B cell (primary cell): Measurements from ENCODE around the gene SARNP. TPM values are rescaled to one million over a fixed set of nuclear protein-coding genes. Genes with fewer than 3 reads are reported as not detected.

Experiments used
- ATAC-seq: fragments of 200-7000 bp; cut with Tn5 transposase; one replicate; pipeline ENCODE4 v1.10.0; 2021; ENCODE audit warnings: low read depth, mild to moderate bottlenecking, moderate number of reproducible peaks, moderate library complexity
- CTCF ChIA-PET: fragments of 350-600 bp; sonication (Branson Sonifier 250); formaldehyde crosslinking; loops from one replicate; lab custom pipeline; 2021; ENCODE audit warnings: antibody characterized with exemption, inconsistent platforms; lab: Charles Lee
- POLR2A ChIA-PET: fragments of 350-600 bp; sonication (Branson Sonifier 250); formaldehyde crosslinking; loops from one replicate; lab custom pipeline; 2021; ENCODE audit warnings: antibody characterized with exemption; lab: Charles Lee
- DNase-seq: peaks from one replicate; pipeline ENCODE4 v3.0.0; 2013
- H2AFZ ChIP-seq: 2 replicates; pipeline ENCODE4 v1.6.1; 2012; ENCODE audit warnings: mild to moderate bottlenecking, low read depth, low read length; ENCODE audit not compliant: insufficient read depth, poor library complexity, severe bottlenecking
- H3K27ac ChIP-seq, 2 donors: 1 replicate in 1 of 2; 2 replicates in 1 of 2; pipeline ENCODE4 v1.5.1; 2012 to 2013; ENCODE audit warnings: low read length in 2 of 2, mild to moderate bottlenecking in 2 of 2, moderate library complexity in 1 of 2
- H3K27me3 ChIP-seq, 4 experiments: fragments of 200-600 bp in 1 of 4; sonication (generic) in 1 of 4; replicated peaks in 1 of 4; 1 replicate in 2 of 4; 2 replicates in 2 of 4; pipeline versions ENCODE4 v1.6.1 to v1.7.0; 2013 to 2016; ENCODE audit warnings: low read length in 3 of 4, mild to moderate bottlenecking in 2 of 4, mixed read lengths in 1 of 4, moderate library complexity in 1 of 4; ENCODE audit not compliant: insufficient read depth in 4 of 4, control insufficient read depth in 3 of 4; ENCODE audit errors: control extremely low read depth in 1 of 4
- H3K36me3 ChIP-seq, 2 experiments: replicated peaks in 1 of 2; 1 replicate in 1 of 2; 2 replicates in 1 of 2; pipeline versions ENCODE4 v1.6.1 to v1.7.1; 2013; ENCODE audit warnings: low read length in 1 of 2; ENCODE audit not compliant: insufficient read depth in 2 of 2, control insufficient read depth in 1 of 2; ENCODE audit errors: control extremely low read depth in 1 of 2, extremely low read depth in 1 of 2
- H3K4me1 ChIP-seq, 2 donors: fragments of 200-600 bp in 1 of 2; sonication (generic) in 1 of 2; 1 replicate in 1 of 2; 2 replicates in 1 of 2; pipeline versions ENCODE4 v1.5.1 to v1.6.1; 2013 to 2017; ENCODE audit warnings: low read length in 2 of 2; ENCODE audit not compliant: control insufficient read depth in 2 of 2, insufficient read depth in 2 of 2
- H3K4me2 ChIP-seq: replicated peaks from 2 replicates; pipeline ENCODE3; 2012; ENCODE audit warnings: mild to moderate bottlenecking, low read depth, low read length; ENCODE audit not compliant: poor library complexity, severe bottlenecking
- H3K4me3 ChIP-seq, 5 experiments: fragments of 200-600 bp in 1 of 5; sonication (generic) in 1 of 5; 1 replicate in 3 of 5; 2 replicates in 2 of 5; pipeline versions ENCODE4 v1.5.1 to v1.7.0; 2011 to 2016; ENCODE audit warnings: low read length in 4 of 5, mild to moderate bottlenecking in 4 of 5, low read depth in 2 of 5, control low read depth in 1 of 5, moderate library complexity in 1 of 5; ENCODE audit not compliant: insufficient read depth in 1 of 5; ENCODE audit errors: control extremely low read depth in 1 of 5, extremely low read depth in 1 of 5
- H3K79me2 ChIP-seq: fragments of 200-600 bp; sonication (generic); one replicate; pipeline ENCODE4 v1.6.0; 2016; ENCODE audit warnings: low read length; ENCODE audit not compliant: control insufficient read depth, insufficient read depth
- H3K9ac ChIP-seq: fragments of 200-600 bp; sonication (generic); 2 replicates; pipeline ENCODE4 v1.6.1; 2017; ENCODE audit warnings: mild to moderate bottlenecking, low read length, moderate library complexity
- H3K9me3 ChIP-seq, 3 donors: one replicate each; pipeline versions ENCODE4 v1.6.1 to v1.7.1; 2013; ENCODE audit warnings: low read length in 2 of 3; ENCODE audit not compliant: control insufficient read depth in 2 of 3, insufficient read depth in 1 of 3; ENCODE audit errors: control extremely low read depth in 1 of 3
- H4K20me1 ChIP-seq: 2 replicates; pipeline ENCODE4 v1.6.0; 2012; ENCODE audit warnings: mild to moderate bottlenecking, low read length; ENCODE audit not compliant: insufficient read depth, control insufficient read depth, poor library complexity, severe bottlenecking
- H3K27ac Mint-ChIP-seq: one replicate; pipeline ENCODE4 v1.8.0; 2021; ENCODE audit warnings: mixed read lengths
- H3K27me3 Mint-ChIP-seq: one replicate; pipeline ENCODE4 v1.8.0; 2021; ENCODE audit warnings: mixed read lengths
- H3K4me1 Mint-ChIP-seq: one replicate; pipeline ENCODE4 v1.8.0; 2021; ENCODE audit warnings: mixed read lengths
- H3K4me3 Mint-ChIP-seq: one replicate; pipeline ENCODE4 v1.8.0; 2021; ENCODE audit warnings: mixed read lengths
- H3K9me3 Mint-ChIP-seq: one replicate; pipeline ENCODE4 v1.8.0; 2022; ENCODE audit warnings: mixed read lengths; ENCODE audit not compliant: insufficient read depth
- EZH2 ChIP-seq: IDR thresholded peaks from 2 replicates; pipeline ENCODE4 v1.6.1; 2012; ENCODE audit warnings: borderline replicate concordance, low read depth, mild to moderate bottlenecking, moderate library complexity, low read length; ENCODE audit not compliant: insufficient read depth, poor library complexity, severe bottlenecking
- whole genome bisulfite sequencing: methylation state at CpG from one replicate; pipeline ENCODE4 v1.1.5; 2013; ENCODE audit warnings: missing lambda C conversion rate; ENCODE audit not compliant: insufficient coverage; 5-methylcytosine and 5-hydroxymethylcytosine counted together
- intact Hi-C: fragments of 100-400 bp; cut with micrococcal nuclease; formaldehyde crosslinking; loops from one replicate; pipeline ENCODE4 v1.10.0; 2022
- polyA plus RNA-seq: library from polyadenylated mRNA; depleted of rRNA; stranded (reverse); fragments of >200 nt; gene quantifications from 2 replicates; pipeline ENCODE4 v1.2.3, GENCODE V29; 2012
- total RNA-seq, 2 donors: library from RNA; stranded (reverse); fragments of 120-200 nt in 1 of 2; gene quantifications; 1 replicate in 1 of 2; 2 replicates in 1 of 2; pipeline versions ENCODE4 v1.2.3 to v1.2.4, GENCODE V29; 2013 to 2022
- TF ChIP-seq, protein P1 (sequence below): fragments of 200-600 bp; IDR thresholded peaks from one replicate; pipeline ENCODE4 v1.8.0; 2022; ENCODE audit warnings: antibody characterized with exemption, mild to moderate bottlenecking

Gene SARNP
- total and polyA plus RNA-seq, 2 donors (not counting 1 experiment from before 2014, with no cell fraction given): 22.6 to 46.4 TPM

DNA sequence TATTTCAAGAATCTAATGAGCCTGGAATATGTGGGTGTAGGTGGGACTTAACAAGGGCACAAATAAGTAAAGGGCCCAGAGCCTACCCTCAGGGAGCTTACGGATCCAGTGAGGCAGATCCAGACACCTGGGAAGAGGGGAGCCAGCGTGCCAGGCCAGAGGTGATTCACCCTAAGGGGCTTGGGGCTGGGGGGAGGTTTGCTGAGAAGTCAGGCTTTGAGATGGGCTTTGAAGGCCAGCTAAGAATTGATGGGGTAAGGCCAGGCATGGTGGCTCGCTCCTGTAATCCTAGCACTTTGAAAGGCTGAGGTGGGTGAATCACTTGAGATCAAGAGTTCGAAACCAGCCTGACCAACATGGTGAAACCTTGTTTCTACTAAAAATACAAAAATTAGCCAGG, 25.9 kb upstream of the SARNP start:
- H3K27ac ChIP-seq: no peak overlapping the region
- H3K4me2 ChIP-seq: no peak overlapping the region
- TF ChIP-seq EZH2: no peak
- TF ChIP-seq, protein P1, sequence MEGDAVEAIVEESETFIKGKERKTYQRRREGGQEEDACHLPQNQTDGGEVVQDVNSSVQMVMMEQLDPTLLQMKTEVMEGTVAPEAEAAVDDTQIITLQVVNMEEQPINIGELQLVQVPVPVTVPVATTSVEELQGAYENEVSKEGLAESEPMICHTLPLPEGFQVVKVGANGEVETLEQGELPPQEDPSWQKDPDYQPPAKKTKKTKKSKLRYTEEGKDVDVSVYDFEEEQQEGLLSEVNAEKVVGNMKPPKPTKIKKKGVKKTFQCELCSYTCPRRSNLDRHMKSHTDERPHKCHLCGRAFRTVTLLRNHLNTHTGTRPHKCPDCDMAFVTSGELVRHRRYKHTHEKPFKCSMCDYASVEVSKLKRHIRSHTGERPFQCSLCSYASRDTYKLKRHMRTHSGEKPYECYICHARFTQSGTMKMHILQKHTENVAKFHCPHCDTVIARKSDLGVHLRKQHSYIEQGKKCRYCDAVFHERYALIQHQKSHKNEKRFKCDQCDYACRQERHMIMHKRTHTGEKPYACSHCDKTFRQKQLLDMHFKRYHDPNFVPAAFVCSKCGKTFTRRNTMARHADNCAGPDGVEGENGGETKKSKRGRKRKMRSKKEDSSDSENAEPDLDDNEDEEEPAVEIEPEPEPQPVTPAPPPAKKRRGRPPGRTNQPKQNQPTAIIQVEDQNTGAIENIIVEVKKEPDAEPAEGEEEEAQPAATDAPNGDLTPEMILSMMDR: no peak
- intact Hi-C loops: no loop called here
- no peaks in the 10 kb centered on the region for H3K4me1 Mint-ChIP-seq
- POLR2A ChIA-PET: no interaction called here
- no peaks in the 10 kb centered on the region for H3K79me2 ChIP-seq
- no peaks in the 10 kb centered on the region for H4K20me1 ChIP-seq
- no peaks in the 10 kb centered on the region for H3K9me3 ChIP-seq
- H2AFZ ChIP-seq: no peak overlapping the region
- H3K9ac ChIP-seq: no peak overlapping the region
- DNase-seq (no peak), ATAC-seq (no peak)
- no peaks in the 10 kb centered on the region for H3K9me3 Mint-ChIP-seq
- no peaks in the 10 kb centered on the region for H3K27me3 ChIP-seq
- H3K36me3 ChIP-seq: no peaks in the 10 kb centered on the region
- peaks cover 11% of the 10 kb centered on the region for H3K27me3 Mint-ChIP-seq
- 93% methylated on average over 3 of the region's 4 CpGs for WGBS
- no peaks in the 10 kb centered on the region for H3K4me1 ChIP-seq
- CTCF ChIA-PET: no interaction called here
- H3K27ac Mint-ChIP-seq: no peak overlapping the region
- no peak overlapping the region for H3K4me3 Mint-ChIP-seq
- no peak overlapping the region for H3K4me3 ChIP-seq

DNA sequence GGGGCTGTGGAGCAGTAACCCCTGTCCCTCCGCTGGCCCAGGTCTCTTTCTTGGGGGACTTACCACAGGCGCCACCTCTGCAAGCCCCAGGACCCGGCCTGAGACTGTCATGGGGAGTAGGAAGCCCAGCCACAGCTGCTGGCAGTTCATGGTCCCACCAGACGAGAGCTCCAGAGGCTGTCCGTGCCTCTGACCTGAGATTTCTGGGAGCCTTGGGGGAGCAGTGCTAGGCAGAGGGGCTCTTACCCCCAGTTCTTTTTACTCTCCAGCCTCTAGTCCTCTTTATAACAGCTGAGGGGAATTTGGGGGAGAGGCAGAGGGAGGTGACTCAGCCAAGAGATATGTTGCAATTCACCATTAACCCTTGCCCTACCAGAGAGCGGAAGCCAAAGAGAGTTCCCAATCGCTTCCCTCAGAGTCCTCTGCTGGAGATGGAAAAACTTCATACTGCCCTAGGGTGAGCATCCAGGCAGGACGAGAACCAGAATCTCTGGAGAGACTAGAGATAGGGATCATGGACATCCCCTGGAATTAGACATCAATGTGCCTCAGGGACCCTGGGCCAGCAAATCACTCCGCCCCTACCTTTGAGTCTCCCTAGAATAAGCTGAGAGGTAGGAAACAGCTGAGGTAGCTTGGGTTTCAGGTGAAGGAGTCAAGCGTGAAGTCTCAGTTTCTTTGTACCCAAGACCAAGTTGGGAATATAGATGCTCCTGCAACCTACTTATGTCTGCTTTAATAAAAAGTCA, 25.3 kb upstream of the SARNP start, which contains the start of gene MMP19:
MMP19 (minus strand) TSS at position 256 of the 749 bp plus-strand sequence; CDS start at position 150, 106 bp downstream.
- WGBS: 89% methylated on average over 6 of the region's 10 CpGs
- CTCF ChIA-PET: no interaction called here
- no peak within 1 kb of the TSS for H2AFZ ChIP-seq

More for the DNA sequence above, 25.3 kb upstream of the SARNP start, which contains the start of gene MMP19:
- H3K4me3 ChIP-seq: no peak within 1 kb of the TSS
- intact Hi-C loops: no loop called here
- Mint-ChIP-seq H3K9me3 (no peaks in the 10 kb centered on the region), H3K27ac (no peak within 1 kb of the TSS), H3K4me1 (no peaks in the 10 kb centered on the region), H3K4me3 (no peak within 1 kb of the TSS), H3K27me3 (peaks cover 11% of the 10 kb centered on the region)
- no peak within 1 kb of the TSS for H3K27ac ChIP-seq
- H3K4me1 ChIP-seq: no peaks in the 10 kb centered on the region
- no peaks in the 10 kb centered on the region for H3K27me3 ChIP-seq
- no peaks in the 10 kb centered on the region for H3K79me2 ChIP-seq
- POLR2A ChIA-PET: no interaction called here
- no peak for TF ChIP-seq EZH2
- TF ChIP-seq, protein P1: no peak
- no peak for DNase-seq
- no peak for ATAC-seq
- no peaks in the 10 kb centered on the region for H3K9me3 ChIP-seq
- no peak within 1 kb of the TSS for H3K9ac ChIP-seq
- H3K4me2 ChIP-seq: no peak within 1 kb of the TSS
- no peaks in the 10 kb centered on the region for H3K36me3 ChIP-seq
- H4K20me1 ChIP-seq: no peaks in the 10 kb centered on the region
